Stimulated activated memory B cell treated with anti-CD40 and anti-IgM and Interleukin-4, amounts not matched to agents 10 μg/mL and 1 μg/mL and 100 μg/mL, for 72 hours (primary cell): Measurements from ENCODE around the gene PEX6.
A peak's percentile ranks its signal among the peaks of the same experiment; 100 is the strongest.

Experiments used
- ATAC-seq: fragments of 150-1000 bp; cut with Tn5 transposase; 2 replicates; pipeline ENCODE4 v1.10.0; 2021
- H3K27ac Mint-ChIP-seq: one replicate; pipeline ENCODE4 v1.8.0; 2022; ENCODE audit warnings: mild to moderate bottlenecking, mixed read lengths
- H3K27me3 Mint-ChIP-seq: one replicate; pipeline ENCODE4 v1.8.0; 2022; ENCODE audit warnings: mixed read lengths
- H3K36me3 Mint-ChIP-seq: one replicate; pipeline ENCODE4 v1.8.0; 2022; ENCODE audit warnings: mixed read lengths
- H3K4me1 Mint-ChIP-seq: one replicate; pipeline ENCODE4 v1.8.0; 2022; ENCODE audit warnings: mixed read lengths
- H3K4me3 Mint-ChIP-seq: one replicate; pipeline ENCODE4 v1.8.0; 2022; ENCODE audit warnings: mild to moderate bottlenecking, moderate library complexity, mixed read lengths
- H3K9me3 Mint-ChIP-seq: one replicate; pipeline ENCODE4 v1.8.0; 2022; ENCODE audit warnings: mixed read lengths

Gene PEX6

GRCh38 chr6:42981836-42982235 lies 2.9 kb upstream of the PEX6 start:
- ATAC-seq = no peak
- Mint-ChIP-seq H3K27ac (no peak overlapping the region), H3K9me3 (no peaks in the 10 kb centered on the region), H3K36me3 (peaks cover 3% of the 10 kb centered on the region), H3K4me3 (no peak overlapping the region), H3K4me1 (peaks cover 55% of the 10 kb centered on the region), H3K27me3 (no peaks in the 10 kb centered on the region)

GRCh38 chr6:42979523-42980177 lies 669 bp upstream of the PEX6 start:
- no peak for ATAC-seq
- Mint-ChIP-seq H3K27ac (peak overlapping the region; percentile 93), H3K4me3 (peak overlapping the region; percentile 84), H3K27me3 (no peaks in the 10 kb centered on the region), H3K9me3 (no peaks in the 10 kb centered on the region), H3K4me1 (peaks cover 49% of the 10 kb centered on the region), H3K36me3 (peaks cover 6% of the 10 kb centered on the region)

GRCh38 chr6:42978487-42978838 lies 518 bp downstream of the PEX6 start:
- peaks cover 10% of the 10 kb centered on the region for H3K36me3 Mint-ChIP-seq
- no peak for ATAC-seq
- H3K27ac Mint-ChIP-seq = peak overlapping the region; percentile 93
- peaks cover 42% of the 10 kb centered on the region for H3K4me1 Mint-ChIP-seq
- peak overlapping the region; percentile 83 for H3K4me3 Mint-ChIP-seq
- H3K9me3 Mint-ChIP-seq = no peaks in the 10 kb centered on the region
- no peaks in the 10 kb centered on the region for H3K27me3 Mint-ChIP-seq

- Mint-ChIP-seq H3K9me3 (no peaks in the 10 kb centered on the region), H3K4me1 (peaks cover 49% of the 10 kb centered on the region), H3K27me3 (no peaks in the 10 kb centered on the region), H3K4me3 (no peak overlapping the region), H3K27ac (peak overlapping the region; percentile 19), H3K36me3 (peaks cover 18% of the 10 kb centered on the region)
- ATAC-seq = no peak
These were observed 4.0 kb downstream of the PEX6 start for GRCh38 chr6:42974919-42975505.

GRCh38 chr6:42973926-42974325 lies 5.1 kb downstream of the PEX6 start:
- no peak for ATAC-seq
- Mint-ChIP-seq H3K27ac (no peak overlapping the region), H3K4me3 (no peak overlapping the region), H3K4me1 (peaks cover 38% of the 10 kb centered on the region), H3K36me3 (peaks cover 22% of the 10 kb centered on the region), H3K27me3 (no peaks in the 10 kb centered on the region), H3K9me3 (no peaks in the 10 kb centered on the region)

- H3K36me3 Mint-ChIP-seq = peaks cover 38% of the 10 kb centered on the region
- no peak overlapping the region for H3K27ac Mint-ChIP-seq
- no peak for ATAC-seq
- H3K9me3 Mint-ChIP-seq = no peaks in the 10 kb centered on the region
- H3K4me3 Mint-ChIP-seq = no peak overlapping the region
- H3K4me1 Mint-ChIP-seq = peaks cover 24% of the 10 kb centered on the region
- H3K27me3 Mint-ChIP-seq = no peaks in the 10 kb centered on the region
These were observed 7.1 kb downstream of the PEX6 start for GRCh38 chr6:42971746-42972327.

- Mint-ChIP-seq H3K27me3 (no peaks in the 10 kb centered on the region), H3K36me3 (peaks cover 44% of the 10 kb centered on the region), H3K4me3 (no peak overlapping the region), H3K9me3 (no peaks in the 10 kb centered on the region), H3K4me1 (peaks cover 16% of the 10 kb centered on the region), H3K27ac (no peak overlapping the region)
- no peak for ATAC-seq
These were observed 7.9 kb downstream of the PEX6 start for GRCh38 chr6:42970871-42971612.

GRCh38 chr6:42969934-42970333 lies 9.0 kb downstream of the PEX6 start:
- ATAC-seq = no peak
- Mint-ChIP-seq H3K27me3 (no peaks in the 10 kb centered on the region), H3K4me3 (no peak overlapping the region), H3K4me1 (peaks cover 11% of the 10 kb centered on the region), H3K27ac (no peak overlapping the region), H3K9me3 (no peaks in the 10 kb centered on the region), H3K36me3 (peaks cover 53% of the 10 kb centered on the region)

- Mint-ChIP-seq H3K36me3 (peaks cover 58% of the 10 kb centered on the region), H3K9me3 (no peaks in the 10 kb centered on the region), H3K4me3 (no peak overlapping the region), H3K27me3 (no peaks in the 10 kb centered on the region), H3K27ac (no peak overlapping the region), H3K4me1 (peaks cover 9% of the 10 kb centered on the region)
- no peak for ATAC-seq
These were observed 9.6 kb downstream of the PEX6 start for GRCh38 chr6:42969431-42969830.

GRCh38 chr6:42968783-42969182 lies 10.2 kb downstream of the PEX6 start:
- no peak overlapping the region for H3K27ac Mint-ChIP-seq
- H3K27me3 Mint-ChIP-seq = no peaks in the 10 kb centered on the region
- ATAC-seq = no peak
- H3K9me3 Mint-ChIP-seq = no peaks in the 10 kb centered on the region
- peaks cover 9% of the 10 kb centered on the region for H3K4me1 Mint-ChIP-seq
- H3K36me3 Mint-ChIP-seq = peaks cover 59% of the 10 kb centered on the region
- H3K4me3 Mint-ChIP-seq = no peak overlapping the region

GRCh38 chr6:42968126-42968701 lies 10.8 kb downstream of the PEX6 start:
- ATAC-seq = no peak
- no peaks in the 10 kb centered on the region for H3K27me3 Mint-ChIP-seq
- no peaks in the 10 kb centered on the region for H3K9me3 Mint-ChIP-seq
- H3K4me1 Mint-ChIP-seq = peaks cover 9% of the 10 kb centered on the region
- no peak overlapping the region for H3K4me3 Mint-ChIP-seq
- no peak overlapping the region for H3K27ac Mint-ChIP-seq
- peaks cover 60% of the 10 kb centered on the region for H3K36me3 Mint-ChIP-seq

- no peaks in the 10 kb centered on the region for H3K9me3 Mint-ChIP-seq
- ATAC-seq = no peak
- peaks cover 9% of the 10 kb centered on the region for H3K4me1 Mint-ChIP-seq
- H3K4me3 Mint-ChIP-seq = no peak overlapping the region
- peaks cover 66% of the 10 kb centered on the region for H3K36me3 Mint-ChIP-seq
- H3K27ac Mint-ChIP-seq = no peak overlapping the region
- H3K27me3 Mint-ChIP-seq = no peaks in the 10 kb centered on the region
These were observed 11.8 kb downstream of the PEX6 start for GRCh38 chr6:42967228-42967627.

GRCh38 chr6:42966571-42966970 lies 12.4 kb downstream of the PEX6 start:
- H3K27ac Mint-ChIP-seq = no peak overlapping the region
- H3K36me3 Mint-ChIP-seq = peaks cover 70% of the 10 kb centered on the region

GRCh38 chr6:42963855-42964605 lies 15.0 kb downstream of the PEX6 start:
- peaks cover 22% of the 10 kb centered on the region for H3K4me1 Mint-ChIP-seq
- no peak overlapping the region for H3K27ac Mint-ChIP-seq
- H3K36me3 Mint-ChIP-seq = peaks cover 62% of the 10 kb centered on the region
- no peaks in the 10 kb centered on the region for H3K27me3 Mint-ChIP-seq
- H3K4me3 Mint-ChIP-seq = no peak overlapping the region
- peak; percentile 58 for ATAC-seq
- H3K9me3 Mint-ChIP-seq = no peaks in the 10 kb centered on the region

More at GRCh38 chr6:42966571-42966970, 12.4 kb downstream of the PEX6 start:
- Mint-ChIP-seq H3K4me3 (no peak overlapping the region), H3K9me3 (no peaks in the 10 kb centered on the region), H3K4me1 (peaks cover 6% of the 10 kb centered on the region), H3K27me3 (no peaks in the 10 kb centered on the region)
- ATAC-seq = no peak
